ENCODE results near the gene ADCY2.

The ADCY2 gene

GRCh38 chr5:7837403-7837802 is 441.5 kb downstream of the ADCY2 start:
- TF ChIP-seq CTCF (IDR thresholded peaks at IDR 0.05; ENCODE audit: low read depth, low read length, missing control alignments): no peak
- DNase-seq (ENCODE audit: extremely low read depth, low read depth): no peak
- no peak overlapping the region for H3K4me3 ChIP-seq (replicated peaks; ENCODE audit: low read depth, low read length)

DNA sequence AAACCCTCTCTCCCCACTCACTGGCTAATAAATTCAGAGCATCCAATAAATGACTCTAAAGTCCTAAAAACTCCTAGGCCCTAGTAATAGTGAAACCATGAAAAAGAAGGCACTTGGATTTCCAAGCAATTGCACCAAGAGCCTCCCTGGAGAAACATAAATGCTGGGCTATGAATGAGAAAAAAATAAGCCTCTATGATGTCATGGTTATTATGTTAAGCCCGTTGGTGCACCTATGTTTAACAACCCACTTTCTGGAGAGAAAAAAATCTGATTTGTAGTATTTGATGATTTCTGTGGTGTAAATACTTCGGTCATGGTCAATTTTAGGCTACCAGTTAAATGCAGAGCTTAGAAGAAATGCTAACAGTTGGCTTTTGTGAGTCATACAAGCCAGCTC is 446.6 kb downstream of the ADCY2 start:
- DNase-seq (ENCODE audit: extremely low read depth, low read depth): no peak
- no peak for TF ChIP-seq CTCF (IDR thresholded peaks at IDR 0.05; ENCODE audit: low read depth, low read length, missing control alignments)
- H3K4me3 ChIP-seq (replicated peaks; ENCODE audit: low read depth, low read length): no peak overlapping the region

DNA sequence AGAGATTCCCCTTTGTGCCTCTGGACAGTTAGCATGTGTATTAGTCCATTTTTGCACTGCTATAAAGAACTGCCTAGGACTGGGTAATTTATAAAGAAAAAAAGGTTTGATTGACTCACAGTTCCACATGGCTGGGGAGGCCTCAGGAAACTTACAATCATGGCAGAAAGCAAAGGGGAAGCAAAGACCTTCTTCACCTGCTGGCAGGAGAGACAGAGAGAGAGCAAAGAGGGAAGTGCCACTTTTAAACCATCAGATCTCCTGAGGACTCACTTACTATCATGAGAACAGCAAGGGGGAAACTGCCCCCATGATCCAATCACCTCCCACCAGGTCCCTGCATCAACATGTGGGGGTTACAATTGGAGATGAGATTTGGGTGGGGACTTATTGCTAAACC is 449.0 kb downstream of the ADCY2 start:
- TF ChIP-seq CTCF (IDR thresholded peaks at IDR 0.05; ENCODE audit: low read depth, low read length, missing control alignments): no peak
- no peak overlapping the region for H3K4me3 ChIP-seq (replicated peaks; ENCODE audit: low read depth, low read length)
- no peak for DNase-seq (ENCODE audit: extremely low read depth, low read depth)

DNA sequence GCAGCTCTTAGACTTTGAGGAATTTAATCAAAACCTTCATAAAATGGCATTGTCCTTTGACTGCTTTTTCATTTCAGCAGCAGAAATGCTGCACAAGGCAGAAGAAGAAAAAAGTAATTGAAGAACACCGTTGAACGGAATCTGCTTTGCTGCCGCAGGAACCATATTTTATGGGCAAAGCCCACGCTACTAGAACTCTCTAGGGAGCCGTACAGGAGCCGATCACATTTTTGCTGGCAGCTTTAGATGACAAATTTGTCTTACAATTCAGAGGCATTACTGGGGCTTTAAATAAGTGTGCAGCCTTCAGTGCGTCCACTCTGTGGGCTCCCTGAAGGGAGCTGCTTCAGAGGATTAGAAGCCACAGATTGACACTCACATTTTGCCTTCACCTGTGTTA is 449.6 kb downstream of the ADCY2 start:
- TF ChIP-seq CTCF (IDR thresholded peaks at IDR 0.05; ENCODE audit: low read depth, low read length, missing control alignments): no peak
- no peak overlapping the region for H3K4me3 ChIP-seq (replicated peaks; ENCODE audit: low read depth, low read length)
- no peak for DNase-seq (ENCODE audit: extremely low read depth, low read depth)

- DNase-seq (ENCODE audit: extremely low read depth, low read depth): no peak
- TF ChIP-seq CTCF (IDR thresholded peaks at IDR 0.05; ENCODE audit: low read depth, low read length, missing control alignments): no peak
- no peak overlapping the region for H3K4me3 ChIP-seq (replicated peaks; ENCODE audit: low read depth, low read length)
Measured at GRCh38 chr5:7846327-7846726, 450.4 kb downstream of the ADCY2 start.

DNA sequence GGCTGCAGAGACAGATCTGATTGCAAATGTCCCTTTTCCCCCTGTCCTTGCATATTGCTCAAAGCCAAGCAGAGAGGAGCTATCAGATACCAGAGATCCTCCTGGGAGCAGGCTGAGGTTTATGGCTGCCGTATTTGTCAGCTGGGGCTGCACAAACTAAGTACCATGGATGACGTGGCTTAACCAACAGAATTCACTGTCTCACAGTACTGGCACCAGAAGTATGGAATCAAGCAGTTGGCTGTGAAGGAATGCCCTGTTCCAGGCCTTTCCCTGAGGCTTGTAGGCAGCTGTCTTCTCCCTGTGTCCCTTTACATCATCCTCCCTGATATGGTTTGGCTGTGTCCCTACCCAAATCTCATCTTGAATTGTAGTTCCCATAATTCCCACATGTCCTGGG is 452.4 kb downstream of the ADCY2 start:
- H3K4me3 ChIP-seq (replicated peaks; ENCODE audit: low read depth, low read length): no peak overlapping the region
- no peak for TF ChIP-seq CTCF (IDR thresholded peaks at IDR 0.05; ENCODE audit: low read depth, low read length, missing control alignments)
- DNase-seq (ENCODE audit: extremely low read depth, low read depth): no peak

- no peak for TF ChIP-seq CTCF (IDR thresholded peaks at IDR 0.05; ENCODE audit: low read depth, low read length, missing control alignments)
- peak overlapping the region; percentile 6; the same call in 1 of the 2 replicates for H3K4me3 ChIP-seq (replicated peaks; ENCODE audit: low read depth, low read length)
- no peak for DNase-seq (ENCODE audit: extremely low read depth, low read depth)
Measured at GRCh38 chr5:7849681-7850394, 453.9 kb downstream of the ADCY2 start.
